Measurements from ENCODE around the gene KLHL1. TPM values are rescaled to one million over a fixed set of nuclear protein-coding genes. Genes with fewer than 3 reads are reported as not detected.

The KLHL1 gene
- total RNA-seq, 2 donors from 2014 or later: 0.15 TPM; not detected in 1

- no peak for DNase-seq
- WGBS, 2 experiments (ENCODE audit: insufficient coverage in 1 of 2, insufficient read length in 1 of 2): 38 to 51% methylated on average over 7 to 9 of the region's 9 CpGs
These were observed 1.1 kb downstream of the KLHL1 start for GRCh38 chr13:70107125-70107497.

GRCh38 chr13:70104481-70104880 lies 3.8 kb downstream of the KLHL1 start:
- H3K4me1 Mint-ChIP-seq: peaks cover 2% of the 10 kb centered on the region
- H3K36me3 Mint-ChIP-seq (ENCODE audit: low read depth): no peaks in the 10 kb centered on the region
- no peak for TF ChIP-seq CTCF (conservative IDR thresholded peaks at IDR 0.05)
- H3K4me3 Mint-ChIP-seq: no peak overlapping the region
- Histone ChIP-seq H3K27me3 (ENCODE audit: control insufficient read depth, insufficient read depth, low read length, poor library complexity, severe bottlenecking) (peaks cover 43% of the 10 kb centered on the region), H3K27ac (ENCODE audit: low read depth, low read length) (no peak overlapping the region), H3K9ac (ENCODE audit: extremely low read depth, low read length, poor library complexity, severe bottlenecking) (no peak overlapping the region), H3K9me3 (ENCODE audit: control insufficient read depth, low read length) (no peaks in the 10 kb centered on the region), H3K36me3 (ENCODE audit: control insufficient read depth, insufficient read depth, low read length) (no peaks in the 10 kb centered on the region), H3K4me1 (ENCODE audit: control insufficient read depth, insufficient read depth, low read length) (no peaks in the 10 kb centered on the region), H3K4me3 (ENCODE audit: low read length) (no peak overlapping the region)
- no peak for DNase-seq
- no peaks in the 10 kb centered on the region for H3K9me3 Mint-ChIP-seq
- peaks cover 39% of the 10 kb centered on the region for H3K27me3 Mint-ChIP-seq (ENCODE audit: insufficient read depth)
- H3K27ac Mint-ChIP-seq: no peak overlapping the region

More at GRCh38 chr13:70107125-70107497, 1.1 kb downstream of the KLHL1 start:
- Histone ChIP-seq H3K9ac (ENCODE audit: extremely low read depth, low read length, poor library complexity, severe bottlenecking) (no peak overlapping the region), H3K9me3 (ENCODE audit: control insufficient read depth, low read length) (no peaks in the 10 kb centered on the region), H3K27ac (ENCODE audit: low read depth, low read length) (no peak overlapping the region), H3K36me3 (ENCODE audit: control insufficient read depth, insufficient read depth, low read length) (no peaks in the 10 kb centered on the region), H3K4me1 (ENCODE audit: control insufficient read depth, insufficient read depth, low read length) (no peaks in the 10 kb centered on the region), H3K27me3 (ENCODE audit: control insufficient read depth, insufficient read depth, low read length, poor library complexity, severe bottlenecking) (peaks cover 62% of the 10 kb centered on the region), H3K4me3 (ENCODE audit: low read length) (peak overlapping the region; percentile 78)
- Mint-ChIP-seq H3K27ac (no peak overlapping the region), H3K27me3 (ENCODE audit: insufficient read depth) (peaks cover 53% of the 10 kb centered on the region), H3K4me1 (peaks cover 2% of the 10 kb centered on the region), H3K4me3 (peak overlapping the region; percentile 55), H3K36me3 (ENCODE audit: low read depth) (no peaks in the 10 kb centered on the region), H3K9me3 (no peaks in the 10 kb centered on the region)
- TF ChIP-seq CTCF (conservative IDR thresholded peaks at IDR 0.05): no peak

- Histone ChIP-seq H3K4me1 (ENCODE audit: control insufficient read depth, insufficient read depth, low read length) (no peaks in the 10 kb centered on the region), H3K36me3 (ENCODE audit: control insufficient read depth, insufficient read depth, low read length) (no peaks in the 10 kb centered on the region), H3K27ac (ENCODE audit: low read depth, low read length) (no peak overlapping the region), H3K9ac (ENCODE audit: extremely low read depth, low read length, poor library complexity, severe bottlenecking) (no peak overlapping the region), H3K27me3 (ENCODE audit: control insufficient read depth, insufficient read depth, low read length, poor library complexity, severe bottlenecking) (no peaks in the 10 kb centered on the region), H3K9me3 (ENCODE audit: control insufficient read depth, low read length) (no peaks in the 10 kb centered on the region), H3K4me3 (ENCODE audit: low read length) (no peak overlapping the region)
- H3K36me3 Mint-ChIP-seq (ENCODE audit: low read depth): no peaks in the 10 kb centered on the region
- H3K27me3 Mint-ChIP-seq (ENCODE audit: insufficient read depth): no peaks in the 10 kb centered on the region
- H3K4me1 Mint-ChIP-seq: no peaks in the 10 kb centered on the region
- H3K27ac Mint-ChIP-seq: no peak overlapping the region
- no peak for DNase-seq
- no peak overlapping the region for H3K4me3 Mint-ChIP-seq
- TF ChIP-seq CTCF (conservative IDR thresholded peaks at IDR 0.05): peak; percentile 73
- no peaks in the 10 kb centered on the region for H3K9me3 Mint-ChIP-seq
- WGBS, 2 experiments (ENCODE audit: insufficient coverage in 1 of 2, insufficient read length in 1 of 2): no CpG with 5 or more reads among the region's 1 CpG
These were observed 9.6 kb downstream of the KLHL1 start for GRCh38 chr13:70098669-70099068.

Data from endodermal cell (in vitro differentiated cells).